OCI-LY7 (cell line): ENCODE measurements around the gene SH3RF3. TPM values are rescaled to one million over a fixed set of nuclear protein-coding genes. Genes with fewer than 3 reads are reported as not detected.

ENCODE experiments used
- BruUV-seq: library from RNA; stranded (reverse); fragments of 400-500 nt; replicated peaks from 2 replicates; lab custom pipeline; 2021; lab: Mats Ljungman, UMichigan
- CTCF ChIA-PET: fragments of 300-600 bp; sonication (Branson Sonifier 250); formaldehyde crosslinking; loops from one replicate; lab custom pipeline; 2022; ENCODE audit warnings: antibody characterized with exemption; ENCODE audit not compliant: unreplicated experiment; lab: Charles Lee
- POLR2A ChIA-PET: fragments of 300-600 bp; sonication (Branson Sonifier 250); formaldehyde crosslinking; loops from one replicate; lab custom pipeline; 2022; ENCODE audit warnings: antibody characterized with exemption; lab: Charles Lee
- DNase-seq: peaks from one replicate; pipeline ENCODE4 v3.0.0-alpha.2; 2015; ENCODE audit warnings: low spot score
- H2AFZ ChIP-seq: fragments of 200-600 bp; sonication (generic), shearing (Covaris generic); 2 replicates; pipeline ENCODE4 v1.6.1; 2014; ENCODE audit warnings: mild to moderate bottlenecking, antibody characterized with exemption, low read length, moderate library complexity
- H3K27ac ChIP-seq: fragments of 200-600 bp; sonication (generic); 2 replicates; pipeline ENCODE4 v1.5.1; 2014; ENCODE audit warnings: mixed run types, low read depth, mild to moderate bottlenecking, moderate library complexity, low read length, inconsistent platforms; ENCODE audit not compliant: poor library complexity, severe bottlenecking
- H3K36me3 ChIP-seq: fragments of 200-600 bp; sonication (generic); 2 replicates; pipeline ENCODE4 v1.6.1; 2014; ENCODE audit warnings: mild to moderate bottlenecking, antibody characterized with exemption, low read length, moderate library complexity, mixed read lengths; ENCODE audit not compliant: insufficient read depth
- H3K4me1 ChIP-seq: fragments of 200-600 bp; sonication (generic); 2 replicates; pipeline ENCODE4 v1.5.1; 2014; ENCODE audit warnings: mild to moderate bottlenecking, low read length; ENCODE audit not compliant: insufficient read depth, poor library complexity, severe bottlenecking
- H3K4me2 ChIP-seq: fragments of 200-600 bp; sonication (generic); 2 replicates; pipeline ENCODE4 v1.6.1; 2014; ENCODE audit warnings: mild to moderate bottlenecking, low read length
- H3K4me3 ChIP-seq: fragments of 200-600 bp; sonication (generic); 2 replicates; pipeline ENCODE4 v1.5.1; 2014; ENCODE audit warnings: mild to moderate bottlenecking, low read depth, low read length; ENCODE audit not compliant: poor library complexity, severe bottlenecking
- H3K79me2 ChIP-seq: fragments of 200-600 bp; sonication (generic); 2 replicates; pipeline ENCODE4 v1.6.1; 2016; ENCODE audit warnings: low read depth, mild to moderate bottlenecking, low read length, moderate library complexity, mixed read lengths; ENCODE audit not compliant: insufficient read depth
- H3K9me2 ChIP-seq: fragments of 200-600 bp; sonication (generic); 2 replicates; pipeline ENCODE4 v1.6.1; 2016; ENCODE audit warnings: mild to moderate bottlenecking, low read length, mixed read lengths; ENCODE audit not compliant: insufficient read depth
- H3K9me3 ChIP-seq: fragments of 200-600 bp; sonication (generic); 2 replicates; pipeline ENCODE4 v1.6.1; 2014; ENCODE audit warnings: mild to moderate bottlenecking, mixed run types, low read length, mixed read lengths
- H4K20me1 ChIP-seq: fragments of 200-600 bp; sonication (generic); 2 replicates; pipeline ENCODE4 v1.6.1; 2014; ENCODE audit warnings: mild to moderate bottlenecking, antibody characterized with exemption, low read length, moderate library complexity, mixed read lengths; ENCODE audit not compliant: insufficient read depth
- CTCF ChIP-seq: fragments of 200-600 bp; sonication (generic); conservative IDR thresholded peaks from 2 replicates; pipeline ENCODE4 v1.5.1; 2014; ENCODE audit warnings: mild to moderate bottlenecking, antibody characterized with exemption, low read length, moderate library complexity, mixed read lengths
- EZH2phosphoT487 ChIP-seq: fragments of 200-600 bp; sonication (generic); IDR thresholded peaks from 2 replicates; pipeline ENCODE4 v1.6.1; 2018; ENCODE audit warnings: low read depth, borderline replicate concordance, mild to moderate bottlenecking, mixed run types, antibody characterized with exemption, low read length, moderate library complexity, mixed read lengths
- intact Hi-C: fragments of 100-400 bp; cut with micrococcal nuclease; formaldehyde crosslinking; loops from one replicate; pipeline ENCODE4 v1.10.0; 2022; ENCODE audit not compliant: unreplicated experiment
- total RNA-seq, 2 experiments: library from RNA; depleted of rRNA in 1 of 2; stranded (reverse); fragments of >200 nt in 1 of 2; shearing (Covaris generic) in 1 of 2; gene quantifications; 2 replicates each; pipeline ENCODE4 v1.2.3, GENCODE V29; 2014 to 2022

The SH3RF3 gene
- total RNA-seq, 2 experiments from 2014 or later, result not detected

- no peak for DNase-seq
- H2AFZ ChIP-seq, result no peak overlapping the region
- H3K4me1 ChIP-seq, result no peaks in the 10 kb centered on the region
- BruUV-seq, result no TSS peak
- ChIA-PET CTCF (no interaction called here), POLR2A (interaction anchor here (0.6 kb wide), 1 partner anchor 22 kb away, joined by 3 read pairs; no protein-coding TSS in a partner anchor)
- no peaks in the 10 kb centered on the region for H3K9me2 ChIP-seq
- no peaks in the 10 kb centered on the region for H4K20me1 ChIP-seq
- no peak overlapping the region for H3K27ac ChIP-seq
- H3K4me3 ChIP-seq, result no peak overlapping the region
- no peak overlapping the region for H3K4me2 ChIP-seq
- H3K79me2 ChIP-seq, result no peaks in the 10 kb centered on the region
- H3K9me3 ChIP-seq, result no peaks in the 10 kb centered on the region
- intact Hi-C loops, result no loop called here
- TF ChIP-seq EZH2phosphoT487, result no peak
- no peak for TF ChIP-seq CTCF
- H3K36me3 ChIP-seq, result no peaks in the 10 kb centered on the region
Observed at GRCh38 chr2:109489296-109489695, 360.3 kb downstream of the SH3RF3 start.

- intact Hi-C loops, result no loop called here
Observed at GRCh38 chr2:109493176-109493935, 364.4 kb downstream of the SH3RF3 start.

More at GRCh38 chr2:109493176-109493935, 364.4 kb downstream of the SH3RF3 start:
- Histone ChIP-seq H3K4me2 (no peak overlapping the region), H3K4me1 (no peaks in the 10 kb centered on the region), H4K20me1 (no peaks in the 10 kb centered on the region), H3K9me3 (no peaks in the 10 kb centered on the region), H3K9me2 (no peaks in the 10 kb centered on the region), H2AFZ (no peak overlapping the region), H3K36me3 (no peaks in the 10 kb centered on the region), H3K27ac (no peak overlapping the region), H3K4me3 (no peak overlapping the region), H3K79me2 (no peaks in the 10 kb centered on the region)
- no peak for DNase-seq
- BruUV-seq, result no TSS peak
- TF ChIP-seq CTCF, result no peak
- TF ChIP-seq EZH2phosphoT487, result no peak
- ChIA-PET CTCF (no interaction called here), POLR2A (no interaction called here)
